ENCODE measurements around the gene ASAP3.

DNA sequence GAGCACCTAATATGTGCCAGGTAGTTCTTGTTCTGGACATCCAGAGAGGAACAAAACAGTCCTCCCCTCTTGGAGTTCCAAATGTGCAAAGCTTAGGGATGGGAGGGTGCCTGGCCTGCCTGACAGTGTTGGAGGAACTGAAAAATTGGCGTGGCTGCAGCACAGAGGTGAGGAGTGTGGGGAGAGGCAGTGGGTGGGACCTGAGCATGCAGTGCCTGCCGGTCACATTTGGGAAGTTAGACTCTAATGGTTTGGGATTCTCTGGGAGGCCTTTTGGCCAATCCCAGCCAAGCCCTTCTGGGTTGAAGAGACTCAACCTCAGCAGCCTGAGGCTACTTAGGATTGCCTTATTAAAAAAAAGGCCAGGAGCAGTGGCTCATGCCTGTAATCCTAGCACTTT, 57.2 kb downstream of the ASAP3 start:
- TF ChIP-seq CTCF (IDR thresholded peaks at IDR 0.05; ENCODE audit: low read depth, low read length) (no peak), EZH2phosphoT487 (IDR thresholded peaks at IDR 0.05; ENCODE audit: low read depth) (no peak)
